HEK293T (cell line): ENCODE measurements around the gene HOXC6.

ENCODE experiments used
- CTCF ChIA-PET: fragments of 350-600 bp; formaldehyde crosslinking; extraction: SDS; loops from one replicate; lab custom pipeline; 2021; ENCODE audit warnings: antibody characterized with exemption, inconsistent platforms; lab: Yijun Ruan, JAX
- POLR2A ChIA-PET: fragments of 350-600 bp; formaldehyde crosslinking; extraction: SDS; loops from one replicate; lab custom pipeline; 2020; ENCODE audit warnings: antibody characterized with exemption, inconsistent platforms; lab: Yijun Ruan, JAX
- DNase-seq: peaks from one replicate; pipeline ENCODE4 v3.0.0; 2012; ENCODE audit warnings: mixed read lengths; ENCODE audit errors: extremely low spot score
- ARNT ChIP-seq: fragments of 450-650 bp; IDR thresholded peaks from 2 replicates; pipeline ENCODE4 v1.6.1; 2017; ENCODE audit warnings: mild to moderate bottlenecking
- BHLHE40 ChIP-seq: fragments of 450-650 bp; IDR thresholded peaks from 2 replicates; pipeline ENCODE4 v1.6.1; 2016; ENCODE audit warnings: mild to moderate bottlenecking, moderate library complexity, borderline replicate concordance
- CTBP1 ChIP-seq: fragments of 450-650 bp; IDR thresholded peaks from 2 replicates; pipeline ENCODE4 v1.6.1; 2016; ENCODE audit warnings: borderline replicate concordance
- ELF4 ChIP-seq: fragments of 450-650 bp; IDR thresholded peaks from 2 replicates; pipeline ENCODE4 v1.6.1; 2017; ENCODE audit warnings: antibody characterized with exemption
- FOXA1 ChIP-seq: fragments of 450-650 bp; IDR thresholded peaks from 2 replicates; pipeline ENCODE4 v1.6.1; 2016; ENCODE audit warnings: mild to moderate bottlenecking
- FOXK2 ChIP-seq: fragments of 450-650 bp; IDR thresholded peaks from 2 replicates; pipeline ENCODE4 v1.6.1; 2016; ENCODE audit warnings: mild to moderate bottlenecking
- FOXM1 ChIP-seq: fragments of 450-650 bp; IDR thresholded peaks from 2 replicates; pipeline ENCODE4 v1.6.1; 2017; ENCODE audit warnings: mild to moderate bottlenecking, borderline replicate concordance
- HDGF ChIP-seq: fragments of 450-650 bp; IDR thresholded peaks from 2 replicates; pipeline ENCODE4 v1.6.1; 2017; ENCODE audit warnings: antibody characterized with exemption, borderline replicate concordance
- L3MBTL2 ChIP-seq: fragments of 450-650 bp; conservative IDR thresholded peaks from 2 replicates; pipeline ENCODE4 v1.6.1; 2016; ENCODE audit warnings: mild to moderate bottlenecking
- LEF1 ChIP-seq: fragments of 450-650 bp; IDR thresholded peaks from 2 replicates; pipeline ENCODE4 v1.6.1; 2017; ENCODE audit warnings: mild to moderate bottlenecking, borderline replicate concordance
- NFRKB ChIP-seq: fragments of 450-650 bp; IDR thresholded peaks from 2 replicates; pipeline ENCODE4 v1.6.1; 2016; ENCODE audit warnings: mild to moderate bottlenecking, moderate library complexity
- PKNOX1 ChIP-seq: fragments of 450-650 bp; IDR thresholded peaks from 2 replicates; pipeline ENCODE4 v1.6.1; 2016
- SP1 ChIP-seq: fragments of 450-650 bp; IDR thresholded peaks from 2 replicates; pipeline ENCODE4 v1.6.1; 2017
- SUZ12 ChIP-seq: fragments of 450-650 bp; IDR thresholded peaks from 2 replicates; pipeline ENCODE4 v1.6.1; 2016; ENCODE audit warnings: mild to moderate bottlenecking
- TARDBP ChIP-seq: fragments of 450-650 bp; IDR thresholded peaks from 2 replicates; pipeline ENCODE4 v1.6.1; 2016
- ZNF384 ChIP-seq: fragments of 450-650 bp; IDR thresholded peaks from 2 replicates; pipeline ENCODE4 v1.6.1; 2016

The HOXC6 gene

GRCh38 chr12:54047160-54047963, 19.1 kb downstream of the HOXC6 start:
- ChIA-PET POLR2A (interaction anchor here (0.6 kb wide), 1 partner anchor 10 kb away, joined by 3 read pairs; no protein-coding TSS in a partner anchor), CTCF (no interaction called here)
- no peak for DNase-seq
- TF ChIP-seq ARNT: no peak
- no peak for TF ChIP-seq SP1

- ChIA-PET CTCF (no interaction called here), POLR2A (interaction anchor here (0.6 kb wide), 1 partner anchor 10 kb away, joined by 3 read pairs; no protein-coding TSS in a partner anchor)
- TF ChIP-seq ARNT (no peak), LEF1 (no peak), HDGF (no peak), CTBP1 (no peak), PKNOX1 (no peak), ELF4 (no peak), TARDBP (no peak), FOXA1 (no peak), SP1 (no peak), BHLHE40 (no peak), FOXK2 (no peak), ZNF384 (no peak), L3MBTL2 (no peak), SUZ12 (no peak), FOXM1 (no peak), NFRKB (no peak)
- no peak for DNase-seq
Measured at GRCh38 chr12:54047964-54048303, 19.7 kb downstream of the HOXC6 start.

- ChIA-PET CTCF (no interaction called here), POLR2A (no interaction called here)
- no peak for TF ChIP-seq NFRKB
- TF ChIP-seq SP1: no peak
- no peak for TF ChIP-seq CTBP1
- TF ChIP-seq FOXM1: no peak
- TF ChIP-seq ARNT: no peak
- TF ChIP-seq LEF1: no peak
- no peak for TF ChIP-seq FOXA1
- TF ChIP-seq BHLHE40: no peak
- no peak for DNase-seq
Measured at GRCh38 chr12:54048406-54049093, 20.3 kb downstream of the HOXC6 start.

GRCh38 chr12:54049108-54049507, 20.9 kb downstream of the HOXC6 start:
- DNase-seq: no peak
- CTCF ChIA-PET: no interaction called here
- POLR2A ChIA-PET: no interaction called here
- TF ChIP-seq PKNOX1 (no peak), ELF4 (no peak), CTBP1 (no peak), NFRKB (no peak), TARDBP (no peak), FOXK2 (no peak), FOXA1 (no peak), BHLHE40 (no peak), SUZ12 (no peak), LEF1 (no peak), FOXM1 (no peak), ARNT (no peak), L3MBTL2 (no peak), ZNF384 (no peak), HDGF (no peak), SP1 (no peak)

- no peak for DNase-seq
- TF ChIP-seq PKNOX1 (no peak), LEF1 (no peak), TARDBP (no peak), ELF4 (no peak), L3MBTL2 (no peak), FOXM1 (no peak), SP1 (no peak), SUZ12 (no peak), CTBP1 (no peak), FOXK2 (no peak), HDGF (no peak), BHLHE40 (no peak), ZNF384 (no peak), ARNT (no peak), FOXA1 (no peak), NFRKB (no peak)
- ChIA-PET POLR2A (interaction anchor here (0.6 to 5.6 kb wide), 4 partner anchors 11 to 77 kb away, joined by 3 to 117 read pairs (median 3); partner anchors contain the start of gene HOXC5), CTCF (interaction anchor here (0.6 to 2.4 kb wide), 6 partner anchors 10 to 457 kb away, joined by 3 to 7 read pairs (median 4); no protein-coding TSS in a partner anchor)
Measured at GRCh38 chr12:54050482-54050810, 22.2 kb downstream of the HOXC6 start.
